ENCODE measurements around the gene FYCO1. TPM values are rescaled to one million over a fixed set of nuclear protein-coding genes. Genes with fewer than 3 reads are reported as not detected.

Gene FYCO1
- total RNA-seq, 1 experiment from 2014 or later, result 7.2 TPM

GRCh38 chr3:45950686-45951600 lies 44.7 kb downstream of the FYCO1 start:
- Histone ChIP-seq H3K27ac (no peak overlapping the region), H3K4me1 (no peaks in the 10 kb centered on the region), H3K36me3 (no peaks in the 10 kb centered on the region), H3K9me3 (replicated peaks) (no peaks in the 10 kb centered on the region), H3K4me3 (no peak overlapping the region), H3K27me3 (no peaks in the 10 kb centered on the region)
- no peak for DNase-seq

GRCh38 chr3:45950131-45950530 lies 45.5 kb downstream of the FYCO1 start:
- no peaks in the 10 kb centered on the region for H3K27me3 ChIP-seq
- no peak overlapping the region for H3K27ac ChIP-seq
- no peak overlapping the region for H3K4me3 ChIP-seq
- no peaks in the 10 kb centered on the region for H3K4me1 ChIP-seq
- no peaks in the 10 kb centered on the region for H3K9me3 ChIP-seq (replicated peaks)
- no peaks in the 10 kb centered on the region for H3K36me3 ChIP-seq
- DNase-seq, result no peak

DNA sequence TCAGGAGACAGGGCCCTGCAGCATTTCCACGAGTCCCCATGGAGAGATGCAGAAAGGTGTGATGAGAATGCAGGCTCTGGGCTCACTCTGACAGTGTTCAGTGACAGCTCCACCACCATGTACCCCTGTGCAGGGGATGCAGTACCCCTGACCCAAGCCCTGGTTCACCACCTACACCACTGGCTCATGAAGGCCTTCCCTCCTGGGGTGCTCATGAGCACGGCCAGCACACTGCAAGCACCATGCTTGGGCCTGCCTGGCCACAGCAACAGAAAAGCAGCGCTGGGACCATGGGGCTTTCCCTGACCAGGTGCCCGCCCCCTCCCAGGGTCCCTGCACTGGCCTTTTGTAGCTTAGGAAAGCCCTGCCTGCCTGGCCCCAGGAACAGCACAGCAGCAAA lies 46.2 kb downstream of the FYCO1 start:
- Histone ChIP-seq H3K9me3 (replicated peaks) (no peaks in the 10 kb centered on the region), H3K4me1 (no peaks in the 10 kb centered on the region), H3K4me3 (no peak overlapping the region), H3K27ac (no peak overlapping the region), H3K36me3 (no peaks in the 10 kb centered on the region), H3K27me3 (no peaks in the 10 kb centered on the region)
- no peak for DNase-seq

DNA sequence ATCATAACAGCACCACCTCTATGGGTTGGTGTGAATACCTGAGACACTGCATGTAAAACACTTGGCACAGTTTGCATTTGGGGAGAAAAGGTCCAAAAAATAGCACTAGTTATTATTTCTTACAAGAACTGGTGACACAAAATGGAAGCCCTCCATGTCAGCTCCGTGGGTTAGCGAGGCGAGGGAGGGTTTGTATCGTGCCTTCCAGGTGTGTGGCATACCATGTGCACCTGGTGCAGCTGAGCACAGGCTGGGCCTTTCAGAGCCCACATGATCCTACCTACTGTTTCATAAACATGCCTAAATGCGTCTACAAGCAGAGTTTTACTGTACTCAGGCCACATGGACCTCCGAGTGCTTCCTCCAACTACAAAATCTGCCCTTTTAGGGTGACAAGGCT lies 46.7 kb downstream of the FYCO1 start:
- Histone ChIP-seq H3K27ac (no peak overlapping the region), H3K4me1 (no peaks in the 10 kb centered on the region), H3K36me3 (no peaks in the 10 kb centered on the region), H3K9me3 (replicated peaks) (no peaks in the 10 kb centered on the region), H3K27me3 (no peaks in the 10 kb centered on the region), H3K4me3 (no peak overlapping the region)
- no peak for DNase-seq

- Histone ChIP-seq H3K27ac (no peak overlapping the region), H3K27me3 (no peaks in the 10 kb centered on the region), H3K36me3 (no peaks in the 10 kb centered on the region), H3K4me1 (no peaks in the 10 kb centered on the region), H3K9me3 (replicated peaks) (no peaks in the 10 kb centered on the region), H3K4me3 (no peak overlapping the region)
- DNase-seq, result no peak
These were observed 47.3 kb downstream of the FYCO1 start for GRCh38 chr3:45948311-45948781.

DNA sequence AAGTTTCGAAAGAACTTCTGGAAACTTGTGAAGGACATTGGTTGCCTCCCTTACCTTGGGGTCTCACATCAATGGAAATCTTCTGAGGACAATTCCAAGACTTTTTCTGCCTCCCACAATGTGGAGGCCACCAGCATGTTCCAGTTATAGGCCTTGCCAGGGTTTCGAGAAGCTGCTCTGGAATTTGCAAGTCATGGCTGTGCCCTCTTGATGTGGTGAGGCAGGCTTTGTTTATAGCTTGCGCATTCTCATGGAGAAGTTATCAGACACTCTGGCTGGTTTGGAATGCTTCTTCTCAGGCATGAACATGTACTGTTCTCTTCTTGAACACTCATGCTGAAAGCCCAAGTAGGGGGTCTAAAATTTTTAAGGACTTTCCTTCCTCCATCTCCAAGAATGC lies 48.3 kb downstream of the FYCO1 start:
- Histone ChIP-seq H3K36me3 (no peaks in the 10 kb centered on the region), H3K4me3 (no peak overlapping the region), H3K4me1 (peaks cover 5% of the 10 kb centered on the region), H3K27me3 (no peaks in the 10 kb centered on the region), H3K27ac (no peak overlapping the region), H3K9me3 (replicated peaks) (no peaks in the 10 kb centered on the region)
- DNase-seq, result no peak

DNA sequence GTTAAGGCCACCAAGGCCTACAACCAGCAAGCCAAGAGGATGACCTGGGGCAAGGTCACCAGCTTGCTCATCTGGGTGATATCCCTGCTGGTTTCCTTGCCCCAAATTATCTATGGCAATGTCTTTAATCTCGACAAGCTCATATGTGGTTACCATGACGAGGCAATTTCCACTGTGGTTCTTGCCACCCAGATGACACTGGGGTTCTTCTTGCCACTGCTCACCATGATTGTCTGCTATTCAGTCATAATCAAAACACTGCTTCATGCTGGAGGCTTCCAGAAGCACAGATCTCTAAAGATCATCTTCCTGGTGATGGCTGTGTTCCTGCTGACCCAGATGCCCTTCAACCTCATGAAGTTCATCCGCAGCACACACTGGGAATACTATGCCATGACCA lies 48.7 kb downstream of the FYCO1 start:
- DNase-seq, result no peak
- H3K4me3 ChIP-seq, result no peak overlapping the region
- H3K27me3 ChIP-seq, result no peaks in the 10 kb centered on the region
- peaks cover 10% of the 10 kb centered on the region for H3K4me1 ChIP-seq
- H3K36me3 ChIP-seq, result no peaks in the 10 kb centered on the region
- H3K27ac ChIP-seq, result no peak overlapping the region
- no peaks in the 10 kb centered on the region for H3K9me3 ChIP-seq (replicated peaks)

DNA sequence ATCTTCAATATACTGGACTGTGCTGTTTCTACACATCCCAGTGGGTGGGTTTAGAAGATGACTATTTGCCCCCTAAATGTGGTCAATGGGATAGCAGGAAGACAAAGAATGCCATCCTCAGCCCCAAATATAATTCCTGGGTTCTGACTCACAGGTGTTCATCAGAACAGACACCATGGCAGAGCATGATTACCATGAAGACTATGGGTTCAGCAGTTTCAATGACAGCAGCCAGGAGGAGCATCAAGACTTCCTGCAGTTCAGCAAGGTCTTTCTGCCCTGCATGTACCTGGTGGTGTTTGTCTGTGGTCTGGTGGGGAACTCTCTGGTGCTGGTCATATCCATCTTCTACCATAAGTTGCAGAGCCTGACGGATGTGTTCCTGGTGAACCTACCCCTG lies 49.3 kb downstream of the FYCO1 start:
- Histone ChIP-seq H3K4me1 (peaks cover 12% of the 10 kb centered on the region), H3K27me3 (no peaks in the 10 kb centered on the region), H3K27ac (no peak overlapping the region), H3K36me3 (no peaks in the 10 kb centered on the region), H3K4me3 (no peak overlapping the region), H3K9me3 (replicated peaks) (no peaks in the 10 kb centered on the region)
- no peak for DNase-seq

- peaks cover 12% of the 10 kb centered on the region for H3K4me1 ChIP-seq
- no peak overlapping the region for H3K27ac ChIP-seq
- no peaks in the 10 kb centered on the region for H3K27me3 ChIP-seq
- no peak for DNase-seq
- no peaks in the 10 kb centered on the region for H3K36me3 ChIP-seq
- H3K9me3 ChIP-seq (replicated peaks), result no peaks in the 10 kb centered on the region
- no peak overlapping the region for H3K4me3 ChIP-seq
These were observed 50.6 kb downstream of the FYCO1 start for GRCh38 chr3:45944830-45945620.

GRCh38 chr3:45943207-45943846 lies 52.3 kb downstream of the FYCO1 start, which contains the start of gene CXCR6:
Gene CXCR6 (plus strand): TSS chr3:45943464. CDS start chr3:45946482, 3,018 bp downstream.
- Histone ChIP-seq H3K27me3 (no peaks in the 10 kb centered on the region), H3K27ac (no peak within 1 kb of the TSS), H3K9me3 (replicated peaks) (no peaks in the 10 kb centered on the region), H3K4me1 (peaks cover 12% of the 10 kb centered on the region), H3K36me3 (no peaks in the 10 kb centered on the region), H3K4me3 (no peak within 1 kb of the TSS)
- no peak for DNase-seq

- Histone ChIP-seq H3K4me1 (peaks cover 12% of the 10 kb centered on the region), H3K9me3 (replicated peaks) (no peaks in the 10 kb centered on the region), H3K27me3 (no peaks in the 10 kb centered on the region), H3K4me3 (no peak overlapping the region), H3K27ac (no peak overlapping the region), H3K36me3 (no peaks in the 10 kb centered on the region)
- DNase-seq, result peak; percentile 65 to 66
These were observed 53.4 kb downstream of the FYCO1 start for GRCh38 chr3:45942051-45942825.

- H3K27ac ChIP-seq, result no peak overlapping the region
- DNase-seq, result no peak
- no peaks in the 10 kb centered on the region for H3K36me3 ChIP-seq
- H3K4me3 ChIP-seq, result no peak overlapping the region
- no peaks in the 10 kb centered on the region for H3K9me3 ChIP-seq (replicated peaks)
- peaks cover 12% of the 10 kb centered on the region for H3K4me1 ChIP-seq
- no peaks in the 10 kb centered on the region for H3K27me3 ChIP-seq
These were observed 54.8 kb downstream of the FYCO1 start for GRCh38 chr3:45940781-45941365.

DNA sequence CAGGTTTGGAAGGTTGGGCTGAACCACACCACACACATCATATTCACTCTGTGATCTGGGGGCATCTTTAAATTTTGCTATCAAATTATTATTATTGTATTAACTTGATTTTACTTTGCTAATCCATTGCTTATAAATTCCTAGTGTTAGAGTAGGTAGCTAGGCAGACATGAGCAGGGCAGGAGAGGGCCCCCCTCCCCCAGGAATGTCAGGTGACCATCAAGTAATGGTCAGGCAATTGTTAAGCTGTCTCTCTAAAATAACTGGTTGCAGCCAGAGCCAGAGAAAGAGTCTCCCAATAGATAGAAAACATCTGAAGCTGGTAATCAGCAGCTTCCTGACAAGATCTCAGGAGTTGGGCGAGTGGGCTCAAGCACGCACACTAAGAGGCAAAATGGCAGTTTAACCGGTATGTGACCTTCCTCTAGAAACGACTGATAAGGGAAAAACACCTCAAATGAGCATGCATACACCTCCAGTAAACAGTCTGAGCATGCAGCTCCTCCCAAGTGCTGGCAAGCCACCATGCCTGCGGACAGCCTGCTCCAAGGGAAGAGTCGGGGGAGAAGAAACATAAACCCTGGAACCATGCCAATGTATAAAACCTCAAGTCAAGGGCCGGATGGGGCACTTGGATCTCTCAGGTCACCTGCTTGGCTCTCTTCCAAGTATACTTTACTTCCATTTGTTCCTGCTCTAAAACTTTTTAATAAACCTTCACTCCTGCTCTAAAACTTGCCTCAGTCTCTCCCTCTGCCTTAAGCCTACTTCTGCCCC lies 55.4 kb downstream of the FYCO1 start:
- Histone ChIP-seq H3K36me3 (no peaks in the 10 kb centered on the region), H3K27me3 (no peaks in the 10 kb centered on the region), H3K27ac (no peak overlapping the region), H3K9me3 (replicated peaks) (no peaks in the 10 kb centered on the region), H3K4me3 (no peak overlapping the region), H3K4me1 (peaks cover 12% of the 10 kb centered on the region)
- DNase-seq, result no peak
